Activated CD4-positive, alpha-beta T cell treated with anti-CD3 and anti-CD28 coated beads for 36 hours (primary cell): Measurements from ENCODE around the gene MYO7A. TPM values are rescaled to one million over a fixed set of nuclear protein-coding genes. Genes with fewer than 3 reads are reported as not detected.
A peak's percentile ranks its signal among the peaks of the same experiment; 100 is the strongest.

ENCODE experiments used
- ATAC-seq: fragments of 200-7000 bp; cut with Tn5 transposase; one replicate; pipeline ENCODE4 v1.10.0; 2021; ENCODE audit warnings: mild to moderate bottlenecking, moderate library complexity
- CTCF ChIA-PET: fragments of 350-600 bp; sonication (Branson Sonifier 250); formaldehyde crosslinking; loops from one replicate; lab custom pipeline; 2021; ENCODE audit warnings: antibody characterized with exemption; lab: Charles Lee
- POLR2A ChIA-PET: fragments of 350-600 bp; sonication (Branson Sonifier 250); formaldehyde crosslinking; loops from one replicate; lab custom pipeline; 2021; ENCODE audit warnings: antibody characterized with exemption, inconsistent platforms; lab: Charles Lee
- DNase-seq: peaks from one replicate; pipeline ENCODE4 v3.0.0-alpha.2; 2020
- H3K27ac Mint-ChIP-seq: one replicate; pipeline ENCODE4 v1.8.0; 2021; ENCODE audit warnings: mixed read lengths
- H3K27me3 Mint-ChIP-seq: one replicate; pipeline ENCODE4 v1.8.0; 2021; ENCODE audit warnings: mixed read lengths
- H3K36me3 Mint-ChIP-seq: one replicate; pipeline ENCODE4 v1.8.0; 2021; ENCODE audit warnings: low read depth, mixed read lengths
- H3K4me1 Mint-ChIP-seq: one replicate; pipeline ENCODE4 v1.8.0; 2021; ENCODE audit warnings: mixed read lengths
- H3K4me3 Mint-ChIP-seq: one replicate; pipeline ENCODE4 v1.8.0; 2021; ENCODE audit warnings: mild to moderate bottlenecking, moderate library complexity, mixed read lengths
- H3K9me3 Mint-ChIP-seq: one replicate; pipeline ENCODE4 v1.8.0; 2021; ENCODE audit warnings: low read depth, mixed read lengths
- intact Hi-C, 2 experiments: fragments of 100-400 bp; cut with DNase I in 1 of 2; cut with micrococcal nuclease in 1 of 2; formaldehyde crosslinking; loops; one replicate each; pipeline versions ENCODE4 v1.14.2 to v1.15.1; 2022 to 2024; cut with DNase I, micrococcal nuclease
- total RNA-seq, 2 experiments: library from RNA; stranded (reverse); gene quantifications; one replicate each; pipeline ENCODE4 v1.2.3, GENCODE V29; 2021

The MYO7A gene
- total RNA-seq, 2 experiments from 2014 or later: 0.23 to 0.48 TPM

- Mint-ChIP-seq H3K9me3 (peaks cover 2% of the 10 kb centered on the region), H3K27me3 (no peaks in the 10 kb centered on the region), H3K36me3 (no peaks in the 10 kb centered on the region), H3K4me3 (no peak overlapping the region), H3K27ac (no peak overlapping the region), H3K4me1 (peaks cover 3% of the 10 kb centered on the region)
- ATAC-seq: no peak
- ChIA-PET POLR2A (no interaction called here), CTCF (interaction anchor here (1.8 kb wide), 1 partner anchor 56 kb away, joined by 8 read pairs; no protein-coding TSS in a partner anchor)
- intact Hi-C loops: no loop called here
- no peak for DNase-seq
Measured at GRCh38 chr11:77182542-77183430, 54.7 kb downstream of the MYO7A start.

- no peaks in the 10 kb centered on the region for H3K9me3 Mint-ChIP-seq
- no peak overlapping the region for H3K27ac Mint-ChIP-seq
- H3K4me1 Mint-ChIP-seq: peaks cover 3% of the 10 kb centered on the region
- ATAC-seq (no peak), DNase-seq (no peak)
- no peaks in the 10 kb centered on the region for H3K36me3 Mint-ChIP-seq
- H3K4me3 Mint-ChIP-seq: no peak overlapping the region
- intact Hi-C loops: no loop called here
- POLR2A ChIA-PET: no interaction called here
- H3K27me3 Mint-ChIP-seq: no peaks in the 10 kb centered on the region
- CTCF ChIA-PET: interaction anchor here (1.8 kb wide), 1 partner anchor 56 kb away, joined by 8 read pairs; no protein-coding TSS in a partner anchor
Measured at GRCh38 chr11:77183431-77183984, 55.5 kb downstream of the MYO7A start.

- ATAC-seq: no peak
- no peak overlapping the region for H3K4me3 Mint-ChIP-seq
- H3K4me1 Mint-ChIP-seq: peaks cover 3% of the 10 kb centered on the region
- POLR2A ChIA-PET: no interaction called here
- no peak for DNase-seq
- H3K36me3 Mint-ChIP-seq: no peaks in the 10 kb centered on the region
- no peak overlapping the region for H3K27ac Mint-ChIP-seq
- CTCF ChIA-PET: interaction anchor here (0.6 to 1.8 kb wide), 2 partner anchors 57 to 135 kb away, joined by 4 to 8 read pairs; no protein-coding TSS in a partner anchor
- intact Hi-C loops: no loop called here
- H3K27me3 Mint-ChIP-seq: no peaks in the 10 kb centered on the region
- H3K9me3 Mint-ChIP-seq: no peaks in the 10 kb centered on the region
Measured at GRCh38 chr11:77184136-77184860, 56.3 kb downstream of the MYO7A start.

GRCh38 chr11:77186302-77186701, 58.3 kb downstream of the MYO7A start:
- H3K4me3 Mint-ChIP-seq: no peak overlapping the region
- no peaks in the 10 kb centered on the region for H3K27me3 Mint-ChIP-seq
- CTCF ChIA-PET: interaction anchor here (0.8 to 5.5 kb wide), 8 partner anchors 10 to 363 kb away, joined by 3 to 79 read pairs (median 4); partner anchors contain the start of gene MYO7A
- POLR2A ChIA-PET: interaction anchor here (0.7 kb wide), 1 partner anchor 35 kb away, joined by 3 read pairs; no protein-coding TSS in a partner anchor
- no peaks in the 10 kb centered on the region for H3K36me3 Mint-ChIP-seq
- intact Hi-C loops: no loop called here
- H3K27ac Mint-ChIP-seq: no peak overlapping the region
- no peaks in the 10 kb centered on the region for H3K9me3 Mint-ChIP-seq
- DNase-seq (no peak), ATAC-seq (no peak)
- H3K4me1 Mint-ChIP-seq: peaks cover 3% of the 10 kb centered on the region

GRCh38 chr11:77187111-77187750, 59.2 kb downstream of the MYO7A start:
- Mint-ChIP-seq H3K27me3 (no peaks in the 10 kb centered on the region), H3K36me3 (no peaks in the 10 kb centered on the region), H3K4me1 (peaks cover 3% of the 10 kb centered on the region), H3K4me3 (no peak overlapping the region), H3K27ac (no peak overlapping the region), H3K9me3 (no peaks in the 10 kb centered on the region)
- CTCF ChIA-PET: interaction anchor here (0.7 to 5.5 kb wide), 16 partner anchors 11 to 391 kb away, joined by 3 to 79 read pairs (median 4); partner anchors contain the start of gene MYO7A
- intact Hi-C loops: no loop called here
- POLR2A ChIA-PET: interaction anchor here (0.7 kb wide), 1 partner anchor 433 kb away, joined by 3 read pairs; no protein-coding TSS in a partner anchor
- no peak for ATAC-seq
- DNase-seq: no peak

GRCh38 chr11:77187776-77188632, 60.0 kb downstream of the MYO7A start:
- ChIA-PET CTCF (interaction anchor here (0.6 to 5.5 kb wide), 20 partner anchors 8 to 488 kb away, joined by 3 to 79 read pairs (median 4); partner anchors contain the start of gene MYO7A), POLR2A (no interaction called here)
- Mint-ChIP-seq H3K36me3 (no peaks in the 10 kb centered on the region), H3K27me3 (no peaks in the 10 kb centered on the region), H3K4me3 (no peak overlapping the region), H3K4me1 (peaks cover 3% of the 10 kb centered on the region), H3K27ac (no peak overlapping the region), H3K9me3 (no peaks in the 10 kb centered on the region)
- ATAC-seq: peak; percentile 71
- intact Hi-C loops: loop anchor here (1.0 to 2.0 kb wide), 4 partner anchors 61 to 431 kb away; no protein-coding TSS in a partner anchor
- peak; percentile 86 for DNase-seq

GRCh38 chr11:77188633-77189491, 60.8 kb downstream of the MYO7A start:
- intact Hi-C loops: loop anchor here (1.0 to 2.0 kb wide), 4 partner anchors 62 to 430 kb away; no protein-coding TSS in a partner anchor
- ChIA-PET POLR2A (no interaction called here), CTCF (interaction anchor here (0.6 to 5.5 kb wide), 11 partner anchors 7 to 431 kb away, joined by 3 to 79 read pairs (median 3); partner anchors contain the start of gene MYO7A)

GRCh38 chr11:77189588-77190210, 61.7 kb downstream of the MYO7A start:
- no peak overlapping the region for H3K27ac Mint-ChIP-seq
- no peaks in the 10 kb centered on the region for H3K36me3 Mint-ChIP-seq
- ATAC-seq: no peak
- no peaks in the 10 kb centered on the region for H3K9me3 Mint-ChIP-seq
- peaks cover 3% of the 10 kb centered on the region for H3K4me1 Mint-ChIP-seq
- H3K27me3 Mint-ChIP-seq: no peaks in the 10 kb centered on the region
- ChIA-PET CTCF (interaction anchor here (0.7 to 5.5 kb wide), 4 partner anchors 9 to 430 kb away, joined by 3 to 79 read pairs (median 4); partner anchors contain the start of gene MYO7A), POLR2A (no interaction called here)
- no peak for DNase-seq
- H3K4me3 Mint-ChIP-seq: no peak overlapping the region
- intact Hi-C loops: loop anchor here in 1 of 2 experiments (2.0 kb wide), 1 partner anchor 429 kb away; no protein-coding TSS in a partner anchor

More at GRCh38 chr11:77188633-77189491, 60.8 kb downstream of the MYO7A start:
- Mint-ChIP-seq H3K9me3 (no peaks in the 10 kb centered on the region), H3K4me3 (no peak overlapping the region), H3K36me3 (no peaks in the 10 kb centered on the region), H3K4me1 (peaks cover 3% of the 10 kb centered on the region), H3K27me3 (no peaks in the 10 kb centered on the region), H3K27ac (no peak overlapping the region)
- ATAC-seq (no peak), DNase-seq (no peak)
